Naive thymus-derived CD8-positive, alpha-beta T cell (primary cell): Measurements from ENCODE around the gene SLC44A5. TPM values are rescaled to one million over a fixed set of nuclear protein-coding genes. Genes with fewer than 3 reads are reported as not detected.
"Not testable (repeated sequence)": the region's sequence is repeated elsewhere in the genome, so short reads cannot be mapped to it uniquely, and the experiment has no call there.

Source experiments
- ATAC-seq, 2 donors: fragments of 150-1000 bp; cut with Tn5 transposase in 1 of 2; sonication (Bioruptor Pico), chemical (Tn5 transposase) in 1 of 2; 1 replicate in 1 of 2; 2 replicates in 1 of 2; pipeline ENCODE4 v1.10.0; 2021; ENCODE audit warnings: mild to moderate bottlenecking in 2 of 2, moderate library complexity in 2 of 2
- POLR2A ChIA-PET: fragments of 350-600 bp; sonication (Branson Sonifier 250); formaldehyde crosslinking; loops from one replicate; lab custom pipeline; 2021; ENCODE audit warnings: antibody characterized with exemption; lab: Charles Lee
- DNase-seq, 10 donors: peaks; one replicate each; pipeline versions ENCODE4 v3.0.0 to v3.0.0-alpha.2; 2020 to 2022
- H3K27ac Mint-ChIP-seq, 10 donors: one replicate each; pipeline ENCODE4 v1.8.0; 2020 to 2022; ENCODE audit warnings: mild to moderate bottlenecking in 10 of 10, mixed read lengths in 10 of 10, moderate library complexity in 4 of 10, inconsistent platforms in 1 of 10
- H3K27me3 Mint-ChIP-seq, 5 donors: one replicate each; pipeline ENCODE4 v1.8.0; 2021 to 2022; ENCODE audit warnings: mixed read lengths in 5 of 5
- H3K36me3 Mint-ChIP-seq, 3 donors: one replicate each; pipeline ENCODE4 v1.8.0; 2020 to 2022; ENCODE audit warnings: mixed read lengths in 3 of 3, mild to moderate bottlenecking in 2 of 3, inconsistent platforms in 1 of 3
- H3K4me1 Mint-ChIP-seq, 4 donors: one replicate each; pipeline ENCODE4 v1.8.0; 2021 to 2022; ENCODE audit warnings: mixed read lengths in 4 of 4
- H3K4me3 Mint-ChIP-seq, 10 donors: one replicate each; pipeline ENCODE4 v1.8.0; 2020 to 2022; ENCODE audit warnings: mild to moderate bottlenecking in 10 of 10, mixed read lengths in 10 of 10, moderate library complexity in 6 of 10, inconsistent platforms in 1 of 10
- H3K9me3 Mint-ChIP-seq, 9 donors: one replicate each; pipeline ENCODE4 v1.8.0; 2020 to 2022; ENCODE audit warnings: mixed read lengths in 9 of 9, mild to moderate bottlenecking in 3 of 9, inconsistent platforms in 1 of 9, moderate library complexity in 1 of 9
- polyA plus RNA-seq, 3 donors: library from polyadenylated mRNA; unstranded; fragments of 300-500 nt; fragmentation: Illumina TruSeq; gene quantifications; one replicate each; pipeline ENCODE4 v1.2.3, GENCODE V29; 2021
- total RNA-seq, 8 experiments: library from RNA in 2 of 8; stranded (reverse) in 2 of 8; gene quantifications; one replicate each; pipeline ENCODE4 v1.2.3 and lab custom pipeline; 2021 to 2026

Gene SLC44A5
- total and polyA plus RNA-seq, 5 experiments from 2014 or later, result 0.71 to 4.4 (median 2.2) TPM; not detected in 1

DNA sequence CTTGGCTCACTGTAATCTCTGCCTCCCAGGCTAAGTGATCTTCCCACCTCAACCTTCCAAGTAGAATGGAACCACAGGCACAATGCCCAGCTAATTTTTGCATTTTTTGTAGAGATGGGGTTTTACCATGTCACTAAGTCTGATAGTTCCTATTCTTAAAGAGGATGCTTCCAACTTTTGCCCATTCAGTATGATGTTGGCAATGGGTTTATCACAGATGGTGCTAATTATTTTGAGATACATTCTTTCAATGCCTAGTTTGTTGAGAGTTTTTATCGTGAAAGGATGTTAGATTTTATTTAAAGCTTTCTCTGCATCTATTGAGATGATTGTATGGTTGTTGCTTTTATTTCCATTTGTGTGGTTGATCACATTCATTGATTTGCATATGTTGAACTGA lies 103.9 kb downstream of the SLC44A5 start:
- Mint-ChIP-seq H3K4me1 (no peaks in the 10 kb centered on the region), H3K36me3 (no peaks in the 10 kb centered on the region), H3K9me3 (peaks cover 0 to 15% (median 2%) of the 10 kb centered on the region in 9 donors), H3K4me3 (no peak overlapping the region), H3K27ac (no peak overlapping the region), H3K27me3 (peaks cover 0 to 21% (median 3%) of the 10 kb centered on the region in 5 donors)
- POLR2A ChIA-PET, result no interaction called here
- ATAC-seq (no peak), DNase-seq (no peak)

DNA sequence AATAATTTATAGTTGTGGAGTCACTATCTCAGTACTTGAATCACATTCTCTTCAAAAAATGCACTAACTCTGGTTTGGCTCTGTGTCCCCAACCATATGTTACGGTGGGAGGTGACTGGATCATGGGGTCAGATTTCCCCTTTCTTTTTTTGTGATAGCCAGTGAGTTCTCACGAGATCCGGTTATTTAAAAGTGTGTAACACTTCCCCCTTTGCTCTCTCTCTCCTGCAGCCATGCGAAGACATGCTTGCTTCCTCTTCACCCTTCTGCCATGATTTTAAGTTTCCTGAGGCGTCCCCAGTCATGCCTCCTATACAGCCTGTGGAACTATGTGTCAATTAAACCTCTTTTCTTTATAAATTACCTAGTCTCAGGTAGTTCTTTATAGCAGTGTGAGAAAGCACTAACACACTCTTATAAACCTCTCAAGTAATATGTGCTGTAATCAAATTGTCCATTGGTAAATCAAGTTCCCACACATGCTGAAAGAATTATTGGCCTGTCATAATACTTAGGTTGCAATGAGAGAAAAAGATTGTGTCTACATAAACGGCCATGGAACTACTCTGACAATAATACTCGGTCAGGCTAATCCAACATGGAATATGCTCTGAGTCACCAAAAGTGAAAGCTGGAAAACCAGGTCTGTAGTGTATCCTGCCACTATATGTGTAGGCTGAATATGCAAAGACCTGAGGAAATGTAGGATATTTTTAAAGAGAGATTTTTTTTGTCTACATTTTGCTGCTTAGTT lies 107.5 kb downstream of the SLC44A5 start:
- Mint-ChIP-seq H3K4me1 (no peaks in the 10 kb centered on the region), H3K27ac (no peak overlapping the region), H3K9me3 (peaks cover 0 to 6% (median 2%) of the 10 kb centered on the region in 9 donors), H3K27me3 (peaks cover 0 to 2% (median 0%) of the 10 kb centered on the region in 5 donors), H3K36me3 (no peaks in the 10 kb centered on the region), H3K4me3 (no peak overlapping the region)
- POLR2A ChIA-PET, result no interaction called here
- DNase-seq, result no peak
- no peak for ATAC-seq

DNA sequence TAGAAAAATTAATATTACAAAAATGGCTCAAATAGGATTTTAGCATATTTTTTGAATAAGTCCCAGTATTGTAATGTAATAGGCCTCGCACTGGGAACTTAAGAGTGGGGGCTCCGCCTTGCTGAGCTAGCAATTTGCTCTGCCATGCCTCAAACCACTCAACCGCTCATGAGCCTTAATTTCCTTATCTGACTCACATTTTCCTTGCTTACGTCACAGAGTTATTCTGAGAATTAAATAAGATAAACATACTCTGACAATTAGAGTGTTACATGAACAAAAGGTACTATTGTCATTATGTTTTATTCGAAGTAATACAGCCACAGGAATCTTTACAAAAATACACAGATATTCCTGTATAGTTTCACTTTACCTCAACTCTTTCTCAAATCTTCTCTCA lies 108.1 kb downstream of the SLC44A5 start:
- H3K36me3 Mint-ChIP-seq, result no peaks in the 10 kb centered on the region
- no peak for DNase-seq
- H3K27ac Mint-ChIP-seq, result no peak overlapping the region
- no peaks in the 10 kb centered on the region for H3K4me1 Mint-ChIP-seq
- POLR2A ChIA-PET, result no interaction called here
- no peak for ATAC-seq
- peaks cover 0 to 4% (median 2%) of the 10 kb centered on the region in 9 donors for H3K9me3 Mint-ChIP-seq
- no peak overlapping the region for H3K4me3 Mint-ChIP-seq
- peaks cover 0 to 2% (median 0%) of the 10 kb centered on the region in 5 donors for H3K27me3 Mint-ChIP-seq

DNA sequence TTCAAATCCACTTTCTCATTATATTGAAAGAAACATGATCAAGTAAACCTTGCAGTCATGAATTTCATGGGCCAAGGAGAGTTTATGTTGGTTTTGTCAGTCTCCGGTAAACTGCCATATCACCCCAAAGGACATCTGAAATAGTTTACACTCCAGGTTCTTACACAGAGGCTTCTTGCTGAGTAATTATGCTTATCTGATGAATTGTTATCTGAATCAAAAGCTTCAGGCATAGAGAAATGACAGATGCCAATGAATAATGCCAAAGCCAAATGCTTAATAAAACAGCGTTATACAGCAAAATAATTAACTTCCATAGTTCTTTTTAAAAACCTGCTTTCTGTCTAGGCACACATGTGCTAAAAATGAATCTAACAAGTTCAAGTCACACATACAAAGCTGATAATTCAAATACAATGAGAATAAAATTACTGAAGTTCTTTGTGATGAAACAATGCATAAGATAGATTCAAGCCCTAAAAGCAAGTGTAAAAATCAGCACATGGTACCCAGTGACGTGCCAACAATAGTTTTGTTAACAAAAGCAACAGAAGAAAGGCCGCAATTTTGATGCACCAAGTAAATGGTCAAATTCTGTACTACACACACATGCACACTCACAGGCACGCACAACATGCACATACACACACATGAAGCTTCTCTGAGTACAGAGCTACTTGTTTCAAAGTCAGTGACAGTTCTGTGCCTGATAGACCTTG lies 109.2 kb downstream of the SLC44A5 start:
- H3K4me3 Mint-ChIP-seq, result no peak overlapping the region
- peaks cover 0 to 4% (median 0%) of the 10 kb centered on the region in 9 donors for H3K9me3 Mint-ChIP-seq
- ATAC-seq (no peak), DNase-seq (no peak)
- H3K4me1 Mint-ChIP-seq, result no peaks in the 10 kb centered on the region
- H3K27me3 Mint-ChIP-seq, result peaks cover 0 to 2% (median 0%) of the 10 kb centered on the region in 5 donors
- POLR2A ChIA-PET, result no interaction called here
- no peaks in the 10 kb centered on the region for H3K36me3 Mint-ChIP-seq
- no peak overlapping the region for H3K27ac Mint-ChIP-seq

DNA sequence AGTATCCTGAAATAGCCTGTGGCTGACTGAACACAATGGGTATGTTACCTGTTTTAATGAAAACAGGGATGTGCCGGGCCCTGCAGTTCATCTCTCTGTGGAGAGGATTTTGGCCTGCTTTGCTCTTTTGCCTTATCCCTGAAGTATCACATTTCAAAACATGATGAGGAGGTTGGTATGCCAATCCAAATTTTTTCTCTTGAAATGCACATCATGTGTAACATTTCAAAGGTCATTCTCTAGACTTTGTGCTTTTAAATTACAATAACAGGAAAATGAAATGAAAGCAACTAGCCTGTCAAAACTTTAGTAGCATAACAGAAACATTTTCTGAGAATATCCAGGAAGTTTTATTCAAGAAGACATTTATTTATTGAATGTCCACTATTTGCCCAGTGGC lies 118.9 kb downstream of the SLC44A5 start:
- H3K9me3 Mint-ChIP-seq, result peaks cover 0 to 10% (median 5%) of the 10 kb centered on the region in 9 donors
- DNase-seq, result no peak
- H3K27ac Mint-ChIP-seq, result no peak overlapping the region
- peaks cover 0 to 5% (median 0%) of the 10 kb centered on the region in 3 donors for H3K36me3 Mint-ChIP-seq
- POLR2A ChIA-PET, result no interaction called here
- no peak overlapping the region for H3K4me3 Mint-ChIP-seq
- no peak for ATAC-seq
- H3K4me1 Mint-ChIP-seq, result no peaks in the 10 kb centered on the region
- H3K27me3 Mint-ChIP-seq, result peaks cover 0 to 8% (median 0%) of the 10 kb centered on the region in 5 donors

DNA sequence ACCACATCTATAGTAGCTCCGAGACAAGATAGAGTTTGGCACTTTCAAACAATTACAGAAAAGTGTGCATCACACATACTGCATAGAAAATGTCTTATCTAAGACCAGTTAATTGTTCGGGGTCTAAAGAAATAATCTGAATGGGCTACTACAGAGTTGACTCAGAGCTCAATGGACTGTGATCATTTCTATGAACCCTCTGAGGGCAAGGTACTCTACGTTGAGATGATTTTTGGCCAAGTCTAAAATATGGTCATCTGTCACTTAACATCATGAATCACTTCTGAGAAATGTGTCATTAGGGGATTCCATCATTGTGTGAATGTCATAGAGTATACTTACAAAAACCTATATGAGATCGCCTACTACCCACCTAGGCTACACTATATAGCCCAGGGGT lies 123.5 kb downstream of the SLC44A5 start:
- peaks cover 0 to 2% (median 0%) of the 10 kb centered on the region in 5 donors for H3K27me3 Mint-ChIP-seq
- H3K4me1 Mint-ChIP-seq, result no peaks in the 10 kb centered on the region
- no peak for DNase-seq
- no peaks in the 10 kb centered on the region for H3K36me3 Mint-ChIP-seq
- POLR2A ChIA-PET, result no interaction called here
- no peak for ATAC-seq
- no peak overlapping the region for H3K27ac Mint-ChIP-seq
- no peak overlapping the region for H3K4me3 Mint-ChIP-seq
- peaks cover 0 to 20% (median 8%) of the 10 kb centered on the region in 9 donors for H3K9me3 Mint-ChIP-seq

DNA sequence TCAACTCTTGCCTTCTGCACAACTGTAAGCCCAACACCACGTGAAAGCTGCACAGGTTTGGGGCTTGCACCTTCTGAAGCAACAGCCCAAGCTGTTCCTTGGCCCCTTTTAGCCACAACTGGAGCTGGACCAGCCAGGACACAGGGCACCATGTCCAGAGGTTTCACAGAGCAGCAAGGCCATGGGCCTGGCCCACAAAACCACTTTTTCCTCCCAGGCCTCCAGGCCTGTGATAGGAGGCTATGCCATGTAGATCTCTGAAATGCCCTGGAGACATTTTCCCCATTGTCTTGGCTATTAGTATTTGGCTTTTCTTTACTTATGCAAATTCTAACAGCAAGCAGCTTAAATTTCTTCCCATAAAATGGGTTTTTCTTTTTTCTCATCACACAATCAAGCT lies 126.1 kb downstream of the SLC44A5 start:
- POLR2A ChIA-PET, result no interaction called here
- Mint-ChIP-seq H3K9me3 (peaks cover 0 to 21% (median 13%) of the 10 kb centered on the region in 9 donors), H3K4me1 (no peaks in the 10 kb centered on the region), H3K36me3 (no peaks in the 10 kb centered on the region), H3K4me3 (no peak overlapping the region), H3K27me3 (peaks cover 0 to 2% (median 0%) of the 10 kb centered on the region in 5 donors), H3K27ac (no peak overlapping the region)
- ATAC-seq (no peak), DNase-seq (no peak)

DNA sequence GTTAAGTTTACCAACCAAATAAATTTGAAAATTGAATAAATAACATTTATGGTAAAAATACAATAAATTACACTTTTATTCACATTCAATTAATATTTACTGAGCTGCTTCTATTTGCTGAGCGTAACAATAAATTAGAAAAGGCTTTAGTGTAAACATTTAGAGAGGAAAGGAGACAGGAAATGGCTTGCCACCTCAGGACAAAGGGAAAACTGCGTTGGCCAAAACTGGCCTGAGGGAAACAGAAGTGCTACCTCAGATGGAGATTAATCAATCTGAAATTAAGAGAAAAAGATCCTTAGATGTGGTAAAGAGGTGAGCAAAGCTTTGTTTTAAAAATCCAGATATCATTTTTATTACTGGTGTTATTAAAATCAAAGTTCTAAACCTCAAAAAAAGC lies 128.0 kb downstream of the SLC44A5 start:
- POLR2A ChIA-PET, result no interaction called here
- H3K36me3 Mint-ChIP-seq, result no peaks in the 10 kb centered on the region
- H3K4me3 Mint-ChIP-seq, result no peak overlapping the region
- peaks cover 0 to 2% (median 0%) of the 10 kb centered on the region in 5 donors for H3K27me3 Mint-ChIP-seq
- H3K27ac Mint-ChIP-seq, result no peak overlapping the region
- DNase-seq, result no peak
- H3K9me3 Mint-ChIP-seq, result peaks cover 0 to 28% (median 16%) of the 10 kb centered on the region in 9 donors
- no peak for ATAC-seq
- H3K4me1 Mint-ChIP-seq, result no peaks in the 10 kb centered on the region

DNA sequence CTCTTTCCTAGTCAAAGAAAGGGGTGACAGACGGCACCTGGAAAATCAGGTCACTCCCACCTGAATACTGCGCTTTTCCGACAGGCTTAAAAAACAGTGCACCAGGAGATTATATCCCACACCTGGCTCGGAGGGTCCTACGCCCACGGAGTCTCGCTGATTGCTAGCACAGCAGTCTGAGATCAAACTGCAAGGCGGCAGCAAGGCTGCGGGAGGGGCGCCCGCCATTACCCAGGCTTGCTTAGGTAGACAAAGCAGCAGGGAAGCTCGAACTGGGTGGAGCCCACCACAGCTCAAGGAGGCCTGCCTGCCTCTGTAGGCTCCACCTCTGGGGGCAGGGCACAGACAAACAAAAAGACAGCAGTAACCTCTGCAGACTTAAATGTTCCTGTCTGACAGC lies 134.4 kb downstream of the SLC44A5 start:
- H3K4me3 Mint-ChIP-seq, H3K36me3 Mint-ChIP-seq, POLR2A ChIA-PET, H3K27me3 Mint-ChIP-seq, H3K4me1 Mint-ChIP-seq, ATAC-seq, H3K27ac Mint-ChIP-seq, DNase-seq: not testable (repeated sequence)
- H3K9me3 Mint-ChIP-seq, result peaks cover 0 to 18% (median under 1%) of the 10 kb centered on the region in 9 donors

DNA sequence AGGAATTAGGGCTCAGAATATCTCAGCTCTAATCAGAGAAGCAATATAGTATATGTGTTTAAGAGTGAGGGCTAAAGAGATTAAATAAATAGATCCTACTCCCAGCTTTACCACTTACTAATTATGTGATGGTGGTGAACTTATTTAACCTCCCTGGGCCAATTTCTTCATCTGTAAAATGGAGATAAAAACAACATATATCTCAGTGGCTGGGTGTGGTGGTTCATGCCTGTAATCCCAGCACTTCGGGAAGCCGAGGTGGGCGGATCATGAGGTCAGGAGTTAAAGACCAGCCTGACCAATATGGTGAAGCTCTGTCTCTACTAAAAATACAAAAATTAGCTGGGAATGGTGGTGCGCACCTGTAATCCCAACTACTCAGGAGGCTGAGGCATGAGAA lies 135.2 kb downstream of the SLC44A5 start:
- DNase-seq (no peak), ATAC-seq (no peak)
- peaks cover 0 to 4% (median 0%) of the 10 kb centered on the region in 5 donors for H3K27me3 Mint-ChIP-seq
- no peaks in the 10 kb centered on the region for H3K4me1 Mint-ChIP-seq
- H3K9me3 Mint-ChIP-seq, result peaks cover 0 to 11% (median under 1%) of the 10 kb centered on the region in 9 donors
- no peaks in the 10 kb centered on the region for H3K36me3 Mint-ChIP-seq
- POLR2A ChIA-PET, result no interaction called here
- H3K27ac Mint-ChIP-seq, result no peak overlapping the region
- no peak overlapping the region for H3K4me3 Mint-ChIP-seq

DNA sequence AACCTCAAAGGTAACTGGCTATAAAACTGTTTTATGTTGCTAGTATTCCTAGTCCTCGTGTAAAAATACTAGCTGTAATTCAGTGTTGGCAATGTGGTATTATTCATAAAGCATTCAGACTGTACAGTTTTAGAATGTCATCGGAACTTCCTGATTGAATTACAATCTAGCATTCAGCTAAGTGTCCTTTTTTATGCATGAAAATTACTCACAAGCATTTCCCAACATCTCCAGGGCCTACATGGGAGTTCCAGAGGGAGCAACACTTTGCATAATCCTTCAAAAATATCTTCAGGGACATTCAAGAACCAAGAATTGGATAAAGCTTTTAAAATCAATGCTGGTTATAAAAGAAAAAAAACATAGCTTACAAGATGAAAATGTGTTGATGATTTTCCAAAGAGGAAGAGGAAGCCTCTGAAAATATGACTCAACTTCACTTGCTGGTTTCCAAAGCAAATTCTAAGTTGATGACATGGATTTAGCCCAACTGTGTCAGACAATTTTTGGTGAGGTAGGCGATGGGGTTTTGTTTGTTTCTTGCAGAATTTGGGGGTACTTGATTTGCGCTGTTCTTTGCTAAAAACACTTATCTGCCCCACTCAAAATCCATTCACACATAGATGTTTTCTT lies 137.8 kb downstream of the SLC44A5 start:
- Mint-ChIP-seq H3K4me3 (no peak overlapping the region), H3K9me3 (peaks cover 0 to 12% (median 0%) of the 10 kb centered on the region in 9 donors), H3K27me3 (peaks cover 0 to 4% (median 0%) of the 10 kb centered on the region in 5 donors), H3K36me3 (no peaks in the 10 kb centered on the region), H3K4me1 (no peaks in the 10 kb centered on the region), H3K27ac (no peak overlapping the region)
- POLR2A ChIA-PET, result no interaction called here
- no peak for ATAC-seq
- DNase-seq, result no peak

DNA sequence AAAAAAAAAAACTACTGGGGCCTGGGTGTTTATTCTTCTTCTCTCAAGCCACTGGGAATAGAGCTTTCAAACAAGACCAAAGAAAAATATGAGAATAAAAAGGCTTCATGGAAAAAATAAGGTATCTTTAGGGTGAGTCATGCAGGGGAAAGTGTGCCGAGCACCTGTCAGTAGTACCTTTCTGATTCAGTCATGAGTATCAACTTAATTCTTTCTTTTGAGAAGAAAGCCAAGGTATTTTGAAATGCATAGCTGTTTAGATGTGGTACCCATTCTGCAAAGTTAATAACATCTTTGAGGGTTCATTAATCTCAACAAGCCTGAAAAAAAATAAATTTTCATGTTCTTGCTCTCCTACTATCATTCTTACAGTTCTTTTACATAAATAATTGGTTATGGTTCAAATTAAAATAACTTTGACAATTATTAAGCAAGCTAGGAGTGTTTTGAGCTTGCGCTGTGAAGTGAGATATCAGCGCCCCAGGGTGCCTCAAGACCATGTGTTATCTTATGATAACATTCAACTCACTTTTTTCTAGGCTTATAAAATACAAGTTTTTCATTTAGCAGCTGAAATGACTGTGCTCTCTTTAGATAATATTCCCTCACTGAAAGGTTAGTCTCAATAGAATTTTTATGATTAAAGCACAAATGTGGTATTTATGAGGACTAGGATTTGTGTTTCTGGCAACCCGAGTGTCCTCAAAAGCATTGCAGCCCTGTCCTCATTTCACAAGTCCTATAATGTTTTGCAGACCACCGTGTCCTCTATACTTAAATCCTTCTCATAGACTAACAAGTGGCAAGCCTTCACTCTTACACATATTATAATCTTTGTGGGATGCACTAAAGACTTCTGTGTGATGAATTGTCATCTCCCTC lies 138.6 kb downstream of the SLC44A5 start:
- no peaks in the 10 kb centered on the region for H3K4me1 Mint-ChIP-seq
- no peak overlapping the region for H3K4me3 Mint-ChIP-seq
- POLR2A ChIA-PET, result no interaction called here
- peaks cover 0 to 20% (median 0%) of the 10 kb centered on the region in 9 donors for H3K9me3 Mint-ChIP-seq
- peaks cover 0 to 3% (median 0%) of the 10 kb centered on the region in 5 donors for H3K27me3 Mint-ChIP-seq
- ATAC-seq, result no peak
- H3K27ac Mint-ChIP-seq, result no peak overlapping the region
- DNase-seq, result no peak
- no peaks in the 10 kb centered on the region for H3K36me3 Mint-ChIP-seq
